HepG2 (cell line): ENCODE measurements around the gene LILRB5. TPM values are rescaled to one million over a fixed set of nuclear protein-coding genes. Genes with fewer than 3 reads are reported as not detected.

Experiments
- CENPX ChIP-seq: sonication (generic); formaldehyde crosslinking; IDR thresholded peaks from 2 replicates; pipeline ENCODE4 v1.9.0; 2021; ENCODE audit warnings: mild to moderate bottlenecking, missing genetic modification reagents, moderate library complexity
- CREB3 ChIP-seq: sonication (generic); formaldehyde crosslinking; IDR thresholded peaks from 2 replicates; pipeline ENCODE4 v1.5.0; 2020; ENCODE audit warnings: missing genetic modification reagents
- HOMEZ ChIP-seq: IDR thresholded peaks from 2 replicates; pipeline ENCODE4 v1.6.1; 2016; ENCODE audit warnings: low read depth
- JUN ChIP-seq: sonication (generic); formaldehyde crosslinking; IDR thresholded peaks from 2 replicates; pipeline ENCODE4 v1.4.0; 2020; ENCODE audit warnings: mild to moderate bottlenecking, missing genetic modification reagents
- KLF13 ChIP-seq: sonication (generic); formaldehyde crosslinking; IDR thresholded peaks from 2 replicates; pipeline ENCODE4 v1.4.0; 2020; ENCODE audit warnings: mild to moderate bottlenecking, missing genetic modification reagents
- LBX2 ChIP-seq: sonication (generic); formaldehyde crosslinking; IDR thresholded peaks from 2 replicates; pipeline ENCODE4 v1.5.0; 2020; ENCODE audit warnings: missing genetic modification reagents, mild to moderate bottlenecking, borderline replicate concordance
- NR2F1 ChIP-seq, 2 experiments: fragments of 450-650 bp in 1 of 2; formaldehyde crosslinking in 1 of 2; IDR thresholded peaks; 2 replicates each; pipeline versions ENCODE4 v1.5.0 to v1.6.1; 2016 to 2020; ENCODE audit warnings: mild to moderate bottlenecking in 1 of 2, missing compliant biosample characterization in 1 of 2, missing genetic modification reagents in 1 of 2, moderate library complexity in 1 of 2
- PREB ChIP-seq: sonication (generic); formaldehyde crosslinking; IDR thresholded peaks from 2 replicates; pipeline ENCODE4 v1.4.0; 2020; ENCODE audit warnings: missing genetic modification reagents
- TEAD2 ChIP-seq: sonication (generic); formaldehyde crosslinking; IDR thresholded peaks from 2 replicates; pipeline ENCODE4 v1.9.0; 2021; ENCODE audit warnings: missing genetic modification reagents
- USF2 ChIP-seq, 2 experiments: sonication (generic) in 1 of 2; formaldehyde crosslinking in 1 of 2; IDR thresholded peaks; 2 replicates each; pipeline versions ENCODE4 v1.5.1 to v1.6.1; 2011 to 2020; ENCODE audit warnings: borderline replicate concordance in 1 of 2, low read depth in 1 of 2, low read length in 1 of 2, mild to moderate bottlenecking in 1 of 2, missing genetic modification reagents in 1 of 2, moderate library complexity in 1 of 2
- ZHX2 ChIP-seq, 2 experiments: sonication (generic) in 1 of 2; formaldehyde crosslinking in 1 of 2; IDR thresholded peaks; 2 replicates each; pipeline versions ENCODE4 v1.6.1 to v1.9.0; 2014 to 2022; ENCODE audit warnings: antibody characterized with exemption in 1 of 2, borderline replicate concordance in 1 of 2, inconsistent platforms in 1 of 2, low read depth in 1 of 2, missing genetic modification reagents in 1 of 2
- ZNF354B ChIP-seq: sonication (generic); formaldehyde crosslinking; IDR thresholded peaks from 2 replicates; pipeline ENCODE4 v1.8.0; 2022; ENCODE audit warnings: mild to moderate bottlenecking, missing genetic modification reagents
- ZNF446 ChIP-seq: sonication (generic); formaldehyde crosslinking; IDR thresholded peaks from 2 replicates; pipeline ENCODE4 v1.5.0; 2020; ENCODE audit warnings: mild to moderate bottlenecking, missing genetic modification reagents
- polyA plus RNA-seq, 8 experiments: library from polyadenylated mRNA; depleted of rRNA in 3 of 8; stranded (reverse) in 7 of 8; unstranded in 1 of 8; fragments of >200 nt; fragmentation: Illumina TruSeq in 4 of 8; extraction: Trizol in 4 of 8; gene quantifications; 2 replicates each; pipeline versions ENCODE4 v1.2.1 to v1.2.3, GENCODE V29; 2011 to 2016; ENCODE audit warnings: low read depth in 4 of 8, missing spikeins in 1 of 8, mixed read lengths in 1 of 8; ENCODE audit not compliant: insufficient read depth in 1 of 8
- total RNA-seq, 5 experiments: library from RNA; depleted of rRNA; stranded (reverse); fragments of >200 nt; fragmentation: Illumina TruSeq; extraction: Trizol; gene quantifications; 2 replicates each; pipeline ENCODE4 v1.2.3, GENCODE V29; 2016; ENCODE audit warnings: low read depth in 1 of 5

LILRB5 gene
- total and polyA plus RNA-seq, 2 of the 13 experiments (the other 11 are each of a cell fraction or from before 2014, with no cell fraction given), result not detected

- TF ChIP-seq ZHX2 (IDR thresholded peaks at IDR 0.05; ENCODE audit: low read depth) (no peak), ZHX2 (CRISPR knock-in tag; IDR thresholded peaks at IDR 0.05; ENCODE audit: borderline replicate concordance) (no peak), LBX2 (CRISPR knock-in tag) (no peak), CENPX (no peak), TEAD2 (no peak), PREB (no peak), CREB3 (CRISPR knock-in tag) (no peak), ZNF354B (CRISPR knock-in tag) (no peak), KLF13 (no peak), JUN (no peak), NR2F1 (CRISPR knock-in tag; IDR thresholded peaks at IDR 0.05) (no peak), ZNF446 (CRISPR knock-in tag) (no peak), HOMEZ (CRISPR knock-in tag) (no peak), USF2 (IDR thresholded peaks at IDR 0.05; ENCODE audit: low read depth, low read length) (no peak), USF2 (CRISPR knock-in tag; IDR thresholded peaks at IDR 0.05; ENCODE audit: borderline replicate concordance) (no peak)
These were observed 25.8 kb downstream of the LILRB5 start (continued) for GRCh38 chr19:54231077-54231931.
